ENCODE data around the gene ZNF423.
"Not testable (repeated sequence)": the region's sequence is repeated elsewhere in the genome, so short reads cannot be mapped to it uniquely, and the experiment has no call there.

Gene ZNF423

GRCh38 chr16:49566432-49566831 lies 289.5 kb downstream of the ZNF423 start:
- no peak for DNase-seq

DNA sequence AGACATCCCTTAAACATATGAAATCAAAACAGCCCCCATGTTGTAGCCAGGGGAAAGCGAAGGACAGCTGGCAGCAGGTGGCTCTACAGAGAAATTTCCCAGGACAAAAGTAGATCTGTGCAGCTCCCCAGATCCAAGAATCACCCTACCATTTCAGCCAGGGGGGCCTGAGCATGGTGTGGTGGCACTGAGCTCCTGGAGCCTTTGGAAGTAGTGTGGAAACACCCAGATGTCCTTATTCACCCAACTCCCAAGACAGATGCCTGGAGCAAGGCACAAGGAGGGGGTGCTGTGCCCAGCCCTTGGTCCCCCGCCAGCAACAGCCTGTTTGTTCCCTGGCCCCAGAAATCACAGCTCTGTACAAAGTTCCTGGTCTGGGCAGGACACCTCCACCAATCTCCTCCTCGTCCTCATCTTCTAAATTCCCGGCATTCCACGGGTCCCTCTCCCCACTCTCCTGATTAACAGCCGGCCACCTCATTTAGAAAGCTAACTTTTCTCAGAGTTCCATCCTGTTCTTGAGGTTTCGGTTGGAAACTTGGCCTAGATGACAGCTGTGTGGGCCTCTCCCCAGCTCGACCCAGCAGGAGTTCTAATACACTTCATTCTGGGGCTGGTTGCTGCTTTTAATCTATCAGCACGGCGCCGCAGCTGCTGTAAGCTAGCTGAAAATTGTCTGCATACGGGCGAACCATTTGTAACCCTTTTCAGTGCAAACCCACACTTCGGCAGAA lies 291.2 kb downstream of the ZNF423 start:
- no peak for DNase-seq

DNA sequence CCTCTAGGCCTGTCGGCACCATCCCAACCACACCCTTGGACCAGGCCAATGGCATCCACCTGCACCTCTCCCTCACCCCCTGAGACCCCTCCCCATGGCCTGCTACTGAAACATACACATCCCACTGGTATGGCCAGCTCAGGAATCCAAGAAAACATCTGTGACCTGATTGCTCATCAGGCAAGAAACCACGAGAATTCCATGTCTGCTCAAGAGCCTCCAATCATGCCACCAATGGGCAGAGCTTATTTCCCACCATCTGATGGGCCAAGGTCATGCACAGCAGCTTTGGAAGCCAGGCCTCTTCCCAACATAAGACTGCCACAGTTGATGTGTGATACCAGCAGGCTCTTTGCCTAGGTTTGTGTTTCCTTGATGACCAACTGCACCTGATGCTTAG lies 292.2 kb downstream of the ZNF423 start:
- DNase-seq: no peak

- DNase-seq: not testable (repeated sequence)
These were observed 293.0 kb downstream of the ZNF423 start for GRCh38 chr16:49562894-49563293.

DNA sequence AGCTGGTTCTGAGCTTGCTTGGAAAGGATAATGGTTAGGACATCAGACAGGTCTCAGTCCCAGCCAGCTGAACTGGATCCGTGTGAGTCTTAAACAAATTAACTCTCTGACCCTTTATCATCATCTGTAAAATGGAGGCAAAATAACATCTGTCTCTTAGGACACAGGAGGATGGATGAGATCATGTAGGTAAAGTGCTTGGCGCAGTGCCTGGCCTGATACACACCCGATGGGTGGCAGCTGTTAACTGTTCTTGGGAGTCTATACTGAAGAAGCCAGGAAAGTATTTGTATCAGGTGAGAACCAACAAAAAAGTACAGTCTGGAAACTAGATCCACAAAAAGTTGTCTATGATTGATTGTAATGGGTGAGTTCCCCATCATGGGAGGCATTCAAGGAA lies 293.7 kb downstream of the ZNF423 start:
- no peak for DNase-seq

GRCh38 chr16:49560004-49560830 lies 295.7 kb downstream of the ZNF423 start:
- DNase-seq: no peak

GRCh38 chr16:49559242-49559641 lies 296.7 kb downstream of the ZNF423 start:
- DNase-seq: no peak

GRCh38 chr16:49558451-49558850 lies 297.5 kb downstream of the ZNF423 start:
- DNase-seq: no peak

DNA sequence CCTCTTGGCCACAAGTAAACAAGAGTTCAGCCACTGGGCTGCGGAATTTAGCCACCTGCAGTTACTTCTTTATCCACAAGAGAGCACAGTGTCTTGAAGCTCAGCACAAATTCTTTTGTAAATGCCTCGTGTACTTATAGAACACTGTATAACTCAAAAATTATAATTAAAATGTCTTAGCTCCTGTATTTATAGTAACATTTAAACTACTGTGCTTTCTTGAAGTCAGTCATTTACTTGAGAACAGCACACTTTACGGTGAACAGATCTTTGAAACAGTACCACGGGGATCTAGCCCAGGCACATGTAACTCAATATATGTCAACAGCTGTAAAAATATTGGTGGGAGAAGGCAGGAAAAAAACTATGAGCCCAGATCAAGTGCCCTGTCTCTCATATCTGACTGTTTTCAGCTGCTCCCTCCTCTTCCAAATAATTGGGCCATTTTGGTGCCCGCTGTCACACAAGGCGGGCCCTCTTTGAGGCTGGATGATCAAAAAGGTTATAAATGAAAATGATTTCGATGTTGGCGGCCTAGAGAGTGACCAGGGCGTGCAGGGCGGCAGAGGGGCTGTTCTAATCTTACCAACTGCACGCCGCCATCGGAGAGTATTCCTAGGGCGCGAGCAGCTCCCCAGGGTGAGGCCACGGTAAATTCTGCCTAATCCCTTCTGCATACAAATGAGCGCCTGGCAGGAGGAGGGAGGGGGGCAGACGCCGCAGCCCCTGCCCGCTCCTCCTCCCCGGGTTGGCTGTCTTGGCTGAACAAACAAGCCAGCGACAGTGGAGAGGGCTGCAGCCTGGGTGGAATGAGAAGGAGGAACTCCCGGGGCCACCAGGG lies 299.1 kb downstream of the ZNF423 start:
- no peak for DNase-seq

DNA sequence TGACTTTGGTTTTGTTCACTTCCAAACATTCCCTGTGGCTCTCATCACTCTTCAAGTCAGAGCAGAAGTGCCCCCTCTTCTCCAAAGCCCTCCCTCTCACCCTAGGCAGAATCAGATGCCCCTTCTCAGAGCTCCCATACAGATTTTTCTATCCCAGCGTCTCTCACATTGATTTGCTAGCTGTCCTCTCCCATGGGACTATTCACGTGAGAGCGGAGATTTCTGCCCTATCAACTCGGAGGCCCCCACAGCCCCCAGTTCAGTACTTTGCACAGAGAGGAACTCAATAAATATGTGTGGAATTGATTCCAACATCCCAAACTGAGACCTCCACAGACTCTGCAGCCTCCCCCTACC lies 299.7 kb downstream of the ZNF423 start:
- no peak for DNase-seq

GRCh38 chr16:49554681-49555080 lies 301.2 kb downstream of the ZNF423 start:
- DNase-seq: no peak

DNA sequence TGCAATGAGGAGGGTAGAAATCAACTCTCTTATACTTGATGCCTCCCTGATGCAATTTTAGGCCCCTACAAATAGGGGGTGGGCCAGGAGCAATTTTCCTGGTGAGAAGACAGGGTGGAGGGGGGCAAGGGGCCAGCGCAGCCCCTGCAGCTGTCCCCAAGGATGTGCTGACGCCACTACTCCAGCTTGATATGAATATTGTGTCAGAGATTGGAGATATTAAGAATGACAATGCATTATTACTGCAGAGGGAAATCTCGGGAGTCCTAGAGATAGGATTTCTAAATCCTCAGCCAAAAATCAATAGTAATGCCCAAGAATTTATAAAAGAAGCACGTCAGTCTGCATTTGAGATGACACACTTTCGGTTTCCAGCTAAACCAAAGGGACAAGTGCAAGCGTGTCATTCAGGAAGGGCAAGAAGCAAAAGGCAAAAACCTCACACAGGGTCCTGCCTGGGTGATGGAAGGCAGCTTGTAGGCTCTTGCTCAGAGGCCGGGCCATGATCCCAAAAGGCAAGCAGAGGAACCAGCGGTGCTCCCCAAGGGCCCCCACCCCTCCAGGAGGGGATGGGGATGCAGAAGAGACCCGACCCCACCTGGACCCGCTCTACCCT lies 303.5 kb downstream of the ZNF423 start:
- DNase-seq: no peak

GRCh38 chr16:49550666-49551065 lies 305.2 kb downstream of the ZNF423 start:
- no peak for DNase-seq

GRCh38 chr16:49550140-49550539 lies 305.8 kb downstream of the ZNF423 start:
- no peak for DNase-seq

- no peak for DNase-seq
These were observed 307.5 kb downstream of the ZNF423 start for GRCh38 chr16:49548325-49548970.

GRCh38 chr16:49547448-49547847 lies 308.5 kb downstream of the ZNF423 start:
- no peak for DNase-seq

GRCh38 chr16:49546735-49547134 lies 309.2 kb downstream of the ZNF423 start:
- DNase-seq: no peak

- no peak for DNase-seq
These were observed 310.0 kb downstream of the ZNF423 start for GRCh38 chr16:49545741-49546448.

GRCh38 chr16:49545243-49545642 lies 310.7 kb downstream of the ZNF423 start:
- no peak for DNase-seq

DNA sequence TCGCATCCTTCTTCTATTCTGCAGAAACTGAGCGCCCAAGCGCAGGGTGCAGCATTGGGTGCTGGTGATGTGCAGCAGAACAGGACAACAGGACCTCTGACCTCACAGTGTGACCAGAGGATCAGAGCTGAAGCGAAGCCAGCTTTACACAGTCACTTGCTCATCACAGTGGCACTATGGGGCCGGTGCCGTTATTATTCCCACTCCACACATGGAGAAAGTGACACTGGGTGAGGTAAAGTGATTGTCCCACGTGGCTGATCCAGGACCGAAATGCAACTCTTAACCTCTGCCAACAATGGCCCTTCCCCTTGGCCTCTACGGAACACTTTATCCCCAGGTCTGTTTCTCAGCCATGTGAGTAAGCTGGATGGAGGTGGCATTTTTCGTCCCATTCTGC lies 311.1 kb downstream of the ZNF423 start:
- no peak for DNase-seq

DNA sequence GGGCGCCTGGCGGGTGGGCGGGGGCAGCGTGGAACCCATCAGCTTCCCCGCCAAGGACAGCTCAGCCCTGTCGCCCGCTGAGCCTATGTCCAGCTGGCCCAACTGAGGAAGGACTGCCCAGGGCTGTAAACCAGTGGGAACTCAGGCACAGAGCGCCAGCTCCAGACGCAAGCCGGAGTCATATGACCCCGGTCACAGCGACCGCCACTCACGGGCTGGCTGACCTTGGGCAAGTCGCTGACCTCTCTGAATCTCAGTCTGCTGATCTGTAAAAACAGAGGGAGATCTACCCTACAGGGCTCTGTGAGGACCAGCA lies 312.3 kb downstream of the ZNF423 start:
- no peak for DNase-seq

All from activated CD4-positive, alpha-beta T cell treated with anti-CD3 and anti-CD28 coated beads, Interleukin-2, amount 50 U/mL, for 48 hours (primary cell).